Activated T-cell treated with anti-CD3 and anti-CD28 coated beads, Interleukin-2, amount 50 U/mL, for 48 hours (primary cell): ENCODE data around the gene SPRN.
"Not testable (repeated sequence)": the region's sequence is repeated elsewhere in the genome, so short reads cannot be mapped to it uniquely, and the experiment has no call there.

Experiments used
- DNase-seq, 2 experiments: peaks; one replicate each; pipeline ENCODE4 v3.0.0-alpha.2; 2020

SPRN gene

GRCh38 chr10:133424601-133425000 is at the start of gene SPRN:
Gene SPRN, minus strand, starts transcription at chr10:133424625. Its CDS starts 944 bp downstream, at chr10:133423681.
- not testable (repeated sequence) for DNase-seq

- peak in 1 of 2 experiments; percentile 18 for DNase-seq
Measured at GRCh38 chr10:133474027-133474426, 49.6 kb upstream of the SPRN start.

- DNase-seq = peak in 1 of 2 experiments; percentile 7
Measured at GRCh38 chr10:133473270-133473669, 48.8 kb upstream of the SPRN start.

- DNase-seq = peak in 1 of 2 experiments; percentile 1
Measured at GRCh38 chr10:133471300-133472109, 47.1 kb upstream of the SPRN start.

GRCh38 chr10:133469205-133469604 is 44.8 kb upstream of the SPRN start:
- not testable (repeated sequence) for DNase-seq

- DNase-seq = peak in 1 of 2 experiments; percentile 12
Measured at GRCh38 chr10:133467286-133467911, 43.0 kb upstream of the SPRN start.

- peak in 1 of 2 experiments; percentile 5 for DNase-seq
Measured at GRCh38 chr10:133466683-133467275, 42.4 kb upstream of the SPRN start.

- peak in 1 of 2 experiments; percentile 5 for DNase-seq
Measured at GRCh38 chr10:133465950-133466474, 41.6 kb upstream of the SPRN start.

GRCh38 chr10:133465191-133465949 is 40.9 kb upstream of the SPRN start:
- DNase-seq = peak in 1 of 2 experiments; percentile 11

- peak in 1 of 2 experiments; percentile 10 for DNase-seq
Measured at GRCh38 chr10:133464582-133465031, 40.2 kb upstream of the SPRN start.

- DNase-seq = peak in 1 of 2 experiments; percentile 2
Measured at GRCh38 chr10:133462512-133463305, 38.3 kb upstream of the SPRN start.

- peak in 1 of 2 experiments; percentile 8 for DNase-seq
Measured at GRCh38 chr10:133461841-133462240, 37.4 kb upstream of the SPRN start.

- DNase-seq = no peak
Measured at GRCh38 chr10:133461027-133461426, 36.6 kb upstream of the SPRN start.

- DNase-seq = no peak
Measured at GRCh38 chr10:133460208-133460769, 35.9 kb upstream of the SPRN start.

- DNase-seq = peak in 1 of 2 experiments; percentile 15
Measured at GRCh38 chr10:133459454-133460207, 35.2 kb upstream of the SPRN start.

GRCh38 chr10:133458710-133459453 is 34.5 kb upstream of the SPRN start:
- peak in 1 of 2 experiments; percentile 10 for DNase-seq

- no peak for DNase-seq
Measured at GRCh38 chr10:133458021-133458709, 33.7 kb upstream of the SPRN start.

- peak; percentile 9 to 10 for DNase-seq
Measured at GRCh38 chr10:133457100-133457841, 32.8 kb upstream of the SPRN start.
